ENCODE data around the gene TSPAN18. TPM values are rescaled to one million over a fixed set of nuclear protein-coding genes. Genes with fewer than 3 reads are reported as not detected.
A peak's percentile ranks its signal among the peaks of the same experiment; 100 is the strongest.

The TSPAN18 gene
- total RNA-seq, 4 donors from 2014 or later = 6.7 to 13.1 (median 7.9) TPM

DNA sequence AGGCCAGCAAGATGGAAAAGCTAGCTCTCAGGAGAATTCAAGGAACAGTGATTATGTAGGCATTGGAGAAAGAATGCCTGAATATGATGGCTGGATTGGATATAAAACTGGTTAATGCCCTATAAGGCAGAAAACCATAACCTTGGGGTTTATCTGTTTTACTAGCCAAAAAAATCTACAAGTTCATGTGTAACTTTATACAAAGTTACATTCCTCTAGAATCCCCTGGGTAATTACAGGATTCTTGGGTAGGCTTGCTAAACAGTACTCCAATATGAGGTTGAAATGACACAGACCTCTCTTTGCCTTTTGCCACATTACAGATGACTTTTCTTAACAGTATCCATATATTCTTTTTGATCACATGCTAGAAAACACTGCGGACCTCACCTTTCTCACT, 26.0 kb downstream of the TSPAN18 start:
- WGBS, 2 donors = 93 to 97% methylated on average over 1 of the region's 1 CpG
- no peaks in the 10 kb centered on the region for H3K36me3 ChIP-seq
- no peaks in the 10 kb centered on the region for H3K9me3 ChIP-seq
- no peak overlapping the region for H3K27ac ChIP-seq
- no peak overlapping the region for H3K4me3 ChIP-seq
- H3K27me3 ChIP-seq = no peaks in the 10 kb centered on the region
- TF ChIP-seq, protein P1, sequence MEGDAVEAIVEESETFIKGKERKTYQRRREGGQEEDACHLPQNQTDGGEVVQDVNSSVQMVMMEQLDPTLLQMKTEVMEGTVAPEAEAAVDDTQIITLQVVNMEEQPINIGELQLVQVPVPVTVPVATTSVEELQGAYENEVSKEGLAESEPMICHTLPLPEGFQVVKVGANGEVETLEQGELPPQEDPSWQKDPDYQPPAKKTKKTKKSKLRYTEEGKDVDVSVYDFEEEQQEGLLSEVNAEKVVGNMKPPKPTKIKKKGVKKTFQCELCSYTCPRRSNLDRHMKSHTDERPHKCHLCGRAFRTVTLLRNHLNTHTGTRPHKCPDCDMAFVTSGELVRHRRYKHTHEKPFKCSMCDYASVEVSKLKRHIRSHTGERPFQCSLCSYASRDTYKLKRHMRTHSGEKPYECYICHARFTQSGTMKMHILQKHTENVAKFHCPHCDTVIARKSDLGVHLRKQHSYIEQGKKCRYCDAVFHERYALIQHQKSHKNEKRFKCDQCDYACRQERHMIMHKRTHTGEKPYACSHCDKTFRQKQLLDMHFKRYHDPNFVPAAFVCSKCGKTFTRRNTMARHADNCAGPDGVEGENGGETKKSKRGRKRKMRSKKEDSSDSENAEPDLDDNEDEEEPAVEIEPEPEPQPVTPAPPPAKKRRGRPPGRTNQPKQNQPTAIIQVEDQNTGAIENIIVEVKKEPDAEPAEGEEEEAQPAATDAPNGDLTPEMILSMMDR (IDR thresholded peaks at IDR 0.05) = no peak
- TF ChIP-seq EP300 (IDR thresholded peaks at IDR 0.05) (no peak), POLR2A (IDR thresholded peaks at IDR 0.05) (no peak)
- H3K4me1 ChIP-seq = peaks cover 0 to 56% (median 0%) of the 10 kb centered on the region in 4 donors
- DNase-seq (ENCODE audit: low spot score in 2 of 2) = no peak

DNA sequence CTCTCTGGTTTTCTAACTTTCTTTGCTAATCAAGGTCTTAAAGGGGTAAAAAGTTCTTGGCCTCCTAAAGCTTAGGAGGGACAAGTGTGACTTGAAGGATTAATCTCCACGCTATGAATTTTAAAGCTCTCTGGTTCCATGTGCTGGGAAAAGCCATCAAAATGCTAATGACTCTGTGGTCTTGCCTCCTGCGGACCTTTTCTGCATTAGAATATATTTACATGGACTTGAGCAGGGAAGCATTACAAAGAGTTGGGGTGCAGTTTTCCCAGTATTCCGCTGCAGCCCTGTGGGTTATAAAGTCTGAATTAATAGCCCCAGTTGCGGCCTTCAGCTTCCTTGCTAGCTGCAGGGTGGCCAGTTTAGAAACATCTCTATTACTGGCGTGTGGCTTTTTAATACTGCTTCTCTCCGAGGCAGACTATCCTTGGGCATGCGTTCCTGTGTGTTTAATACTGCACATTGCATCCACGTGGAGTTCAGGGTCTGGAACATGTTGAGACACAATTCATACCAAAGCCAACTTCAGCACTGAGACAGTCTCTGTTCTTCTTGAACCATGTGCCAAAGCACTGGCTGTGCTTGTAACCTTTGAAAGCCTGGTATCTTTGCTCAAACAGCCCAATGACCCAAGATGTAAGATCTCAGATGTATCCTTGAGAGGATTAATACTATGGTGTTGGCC, 27.3 kb downstream of the TSPAN18 start:
- DNase-seq (ENCODE audit: low spot score in 2 of 2) = peak in 1 of 2 donors; percentile 46
- Histone ChIP-seq H3K27ac (no peak overlapping the region), H3K36me3 (no peaks in the 10 kb centered on the region), H3K4me1 (peaks cover 0 to 54% (median 0%) of the 10 kb centered on the region in 4 donors), H3K27me3 (no peaks in the 10 kb centered on the region), H3K9me3 (peaks cover 0 to 8% (median 0%) of the 10 kb centered on the region in 4 donors), H3K4me3 (no peak overlapping the region)
- TF ChIP-seq EP300 (IDR thresholded peaks at IDR 0.05) = peak in 1 of 2 donors; percentile 37
- no peak for TF ChIP-seq POLR2A (IDR thresholded peaks at IDR 0.05)
- WGBS, 2 donors = 69 to 77% methylated on average over 8 of the region's 8 CpGs

DNA sequence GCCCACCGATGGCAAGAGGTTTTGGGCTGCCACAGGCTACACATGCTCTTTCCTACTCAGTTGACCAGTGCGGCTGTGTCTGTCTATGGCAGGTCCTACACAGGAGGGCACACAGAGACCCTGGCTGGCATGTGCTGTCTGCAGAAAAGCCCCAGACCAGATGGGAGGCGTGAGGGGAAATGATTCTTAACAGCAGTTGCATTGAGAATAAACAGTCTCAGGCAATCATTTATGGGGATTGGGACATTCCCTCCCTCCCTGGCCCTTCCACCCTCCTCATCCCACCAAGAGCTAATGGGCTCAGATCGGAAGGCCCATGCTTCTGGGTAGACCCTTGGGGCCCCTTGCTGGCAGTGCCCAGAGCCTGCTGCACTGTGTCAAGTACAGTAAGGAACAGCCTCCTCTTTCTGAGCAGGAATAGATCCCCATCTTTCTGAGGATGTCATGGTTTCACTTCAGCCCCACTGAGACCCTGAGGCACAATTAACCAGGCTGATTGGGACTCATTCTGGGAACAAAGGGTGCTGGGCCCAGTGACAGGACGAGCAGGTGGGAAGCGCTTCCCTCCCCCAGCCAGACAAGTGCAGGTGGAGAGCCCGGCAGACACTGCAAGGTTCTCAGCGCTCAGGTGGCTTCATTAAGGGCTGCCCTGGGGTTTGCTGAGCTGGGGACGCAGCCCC, 28.3 kb downstream of the TSPAN18 start:
- Histone ChIP-seq H3K27me3 (no peaks in the 10 kb centered on the region), H3K9me3 (peaks cover 0 to 8% (median 0%) of the 10 kb centered on the region in 4 donors), H3K4me3 (no peak overlapping the region), H3K4me1 (peaks cover 0 to 54% (median 0%) of the 10 kb centered on the region in 4 donors), H3K27ac (no peak overlapping the region), H3K36me3 (no peaks in the 10 kb centered on the region)
- no peak for DNase-seq (ENCODE audit: low spot score in 2 of 2)
- TF ChIP-seq EP300 (IDR thresholded peaks at IDR 0.05) = no peak
- TF ChIP-seq, protein P1 (IDR thresholded peaks at IDR 0.05) = no peak
- TF ChIP-seq POLR2A (IDR thresholded peaks at IDR 0.05) = no peak
- 54 to 63% methylated on average over 9 of the region's 9 CpGs for WGBS, 2 donors

DNA sequence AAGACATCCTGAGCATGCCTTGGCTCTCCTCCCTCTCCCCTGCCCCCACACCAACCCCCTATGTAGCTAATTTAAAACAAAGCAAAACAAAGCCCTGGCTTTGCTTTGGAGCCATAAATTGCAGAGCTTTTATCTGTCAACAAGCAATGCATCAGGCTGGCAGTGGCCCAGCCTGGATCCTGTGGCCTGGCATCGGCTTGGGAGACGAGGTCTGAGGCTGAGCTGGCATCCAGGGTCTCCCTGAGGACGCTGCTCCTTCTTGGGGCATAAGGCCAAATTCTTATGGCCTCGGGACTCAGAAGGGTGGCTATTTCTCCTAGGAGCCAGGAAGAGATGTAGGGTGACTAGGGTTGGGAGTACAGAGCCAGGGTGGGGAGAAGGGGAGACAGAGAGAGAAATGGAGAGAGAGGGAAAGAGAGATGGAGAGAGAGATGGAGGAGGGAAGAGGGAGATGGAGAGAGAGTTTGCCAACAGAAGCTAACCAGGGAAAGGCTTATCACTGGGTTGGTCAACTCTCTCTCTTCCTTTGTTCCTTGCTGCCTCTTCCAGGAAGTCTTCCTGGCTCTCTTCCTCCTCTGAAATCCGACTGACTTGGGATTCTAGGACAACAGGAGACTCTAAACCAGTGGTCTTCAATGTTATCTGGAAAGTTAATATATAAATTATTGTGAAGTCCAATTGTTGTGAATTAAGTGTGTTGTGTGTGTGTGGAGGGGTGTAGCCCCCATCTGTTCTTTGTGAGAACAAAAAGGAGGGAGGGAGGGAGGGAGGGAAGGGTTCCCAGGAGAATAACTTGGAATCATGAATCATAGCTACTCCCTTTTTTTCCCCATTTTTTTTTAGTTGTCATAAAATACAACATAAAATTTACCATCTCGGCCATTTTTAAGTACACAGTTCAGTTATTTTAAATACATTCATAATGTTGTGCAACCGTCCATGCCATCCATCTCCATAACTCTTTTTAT, 29.1 kb downstream of the TSPAN18 start:
- TF ChIP-seq, protein P1 (IDR thresholded peaks at IDR 0.05) = no peak
- TF ChIP-seq EP300 (IDR thresholded peaks at IDR 0.05) (no peak), POLR2A (IDR thresholded peaks at IDR 0.05) (no peak)
- H3K4me3 ChIP-seq = no peak overlapping the region
- DNase-seq (ENCODE audit: low spot score in 2 of 2) = no peak
- peaks cover 0 to 59% (median under 1%) of the 10 kb centered on the region in 4 donors for H3K4me1 ChIP-seq
- no peaks in the 10 kb centered on the region for H3K27me3 ChIP-seq
- peaks cover 0 to 8% (median 0%) of the 10 kb centered on the region in 4 donors for H3K9me3 ChIP-seq
- WGBS, 2 donors = 43% methylated on average over 7 of the region's 7 CpGs
- H3K27ac ChIP-seq = no peak overlapping the region
- H3K36me3 ChIP-seq = no peaks in the 10 kb centered on the region

DNA sequence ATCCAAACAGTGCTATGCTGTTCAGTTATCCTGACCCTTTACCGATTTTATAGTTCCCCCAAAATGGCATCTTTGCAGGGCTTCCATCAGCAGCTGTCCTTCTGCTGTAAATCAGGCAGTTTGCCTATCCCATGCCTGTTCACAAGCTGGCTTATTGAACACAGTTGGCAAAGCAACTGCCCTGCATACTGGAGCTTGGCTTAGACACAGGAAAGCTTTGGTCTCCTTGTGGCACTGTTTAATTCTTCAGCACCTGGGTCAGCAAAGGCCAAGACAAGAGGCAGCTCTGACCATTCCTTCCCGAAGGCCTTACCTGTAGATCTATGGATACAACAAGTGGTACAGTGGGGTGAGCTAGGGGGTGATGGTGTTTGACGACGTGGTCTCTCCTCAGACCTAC, 32.2 kb downstream of the TSPAN18 start:
- DNase-seq (ENCODE audit: low spot score in 2 of 2) = no peak
- no peak for TF ChIP-seq EP300 (IDR thresholded peaks at IDR 0.05)
- TF ChIP-seq POLR2A (IDR thresholded peaks at IDR 0.05) = no peak
- TF ChIP-seq, protein P1 (IDR thresholded peaks at IDR 0.05) = no peak
- no peaks in the 10 kb centered on the region for H3K27me3 ChIP-seq
- no peak overlapping the region for H3K27ac ChIP-seq
- H3K4me1 ChIP-seq = peaks cover 0 to 39% (median 8%) of the 10 kb centered on the region in 4 donors
- no peak overlapping the region for H3K4me3 ChIP-seq
- peaks cover 0 to 8% (median 0%) of the 10 kb centered on the region in 4 donors for H3K9me3 ChIP-seq
- no peaks in the 10 kb centered on the region for H3K36me3 ChIP-seq
- WGBS, 2 donors = 79 to 91% methylated on average over 4 of the region's 4 CpGs

Data from tibial nerve (tissue), 4 donors.